Endothelial cell of umbilical vein (primary cell): ENCODE data around the gene MYO9A. TPM values are rescaled to one million over a fixed set of nuclear protein-coding genes. Genes with fewer than 3 reads are reported as not detected.

Experiments
- BruUV-seq: library from RNA; stranded (reverse); fragments of 400-500 nt; replicated peaks from 2 replicates; lab custom pipeline; 2021; lab: Mats Ljungman, UMichigan
- CTCF ChIA-PET: fragments of 300-600, 350-600 bp; sonication (Branson Sonifier 250); formaldehyde crosslinking; loops from one replicate; lab custom pipeline; 2021; ENCODE audit warnings: antibody characterized with exemption, inconsistent platforms; lab: Charles Lee
- POLR2A ChIA-PET: fragments of 300-600, 350-600 bp; sonication (Branson Sonifier 250); formaldehyde crosslinking; loops from one replicate; lab custom pipeline; 2021; ENCODE audit warnings: antibody characterized with exemption, inconsistent platforms; lab: Charles Lee
- DNase-seq: peaks from one replicate; pipeline ENCODE4 v3.0.0-alpha.2; 2011; ENCODE audit warnings: low read depth, low spot score
- FAIRE-seq: peaks from 2 replicates; lab custom pipeline; 2011; peaks lifted over from hg19 to GRCh38; lab: Jason Lieb, UNC
- H2AFZ ChIP-seq: 2 replicates; pipeline ENCODE4 v1.6.0; 2012; ENCODE audit warnings: low read depth, low read length, control low read depth, inconsistent platforms
- H3K27ac ChIP-seq: 2 replicates; pipeline ENCODE4 v1.5.1; 2011; ENCODE audit warnings: low read depth, mild to moderate bottlenecking, control low read depth, low read length, moderate library complexity; ENCODE audit not compliant: insufficient read depth
- H3K27me3 ChIP-seq, 2 experiments: 2 replicates each; pipeline versions ENCODE4 v1.6.0 to v1.6.1; 2011; ENCODE audit warnings: low read length in 2 of 2, mixed read lengths in 1 of 2; ENCODE audit not compliant: control insufficient read depth in 2 of 2, insufficient read depth in 2 of 2
- H3K36me3 ChIP-seq, 2 experiments: 2 replicates in 1 of 2; 3 replicates in 1 of 2; pipeline ENCODE4 v1.5.1; 2011; ENCODE audit warnings: low read length in 2 of 2, mild to moderate bottlenecking in 1 of 2, moderate library complexity in 1 of 2; ENCODE audit not compliant: control insufficient read depth in 2 of 2, insufficient read depth in 2 of 2; ENCODE audit errors: extremely low read depth in 1 of 2
- H3K4me1 ChIP-seq: 3 replicates; pipeline ENCODE4 v1.5.1; 2011; ENCODE audit warnings: mild to moderate bottlenecking, low read length; ENCODE audit not compliant: control insufficient read depth, insufficient read depth; ENCODE audit errors: extremely low read depth
- H3K4me2 ChIP-seq: 2 replicates; pipeline ENCODE4 v1.6.1; 2011; ENCODE audit warnings: low read length, control low read depth, mixed read lengths; ENCODE audit not compliant: insufficient read depth
- H3K4me3 ChIP-seq, 3 experiments: fragments of 200-600 bp in 1 of 3; sonication (generic), shearing (Covaris generic) in 1 of 3; replicated peaks in 1 of 3; 2 replicates each; pipeline ENCODE4 v1.5.1; 2011 to 2016; ENCODE audit warnings: control low read depth in 3 of 3, low read length in 3 of 3, mild to moderate bottlenecking in 2 of 3, inconsistent platforms in 1 of 3, low read depth in 1 of 3, moderate library complexity in 1 of 3; ENCODE audit not compliant: insufficient read depth in 1 of 3
- H3K79me2 ChIP-seq: 2 replicates; pipeline ENCODE4 v1.6.0; 2012; ENCODE audit warnings: low read length, inconsistent platforms; ENCODE audit not compliant: control insufficient read depth, insufficient read depth
- H3K9ac ChIP-seq: replicated peaks from 2 replicates; pipeline ENCODE3; 2011; ENCODE audit warnings: low read length, control low read depth; ENCODE audit not compliant: insufficient read depth; ENCODE audit errors: extremely low read depth
- H3K9me1 ChIP-seq: replicated peaks from 3 replicates; pipeline ENCODE4 v1.6.0; 2011; ENCODE audit warnings: mild to moderate bottlenecking, low read length; ENCODE audit not compliant: control insufficient read depth, insufficient read depth; ENCODE audit errors: extremely low read depth
- H3K9me3 ChIP-seq: replicated peaks from 2 replicates; pipeline ENCODE4 v1.5.1; 2012; ENCODE audit warnings: low read length, inconsistent platforms; ENCODE audit not compliant: control insufficient read depth, insufficient read depth
- H4K20me1 ChIP-seq: replicated peaks from 2 replicates; pipeline ENCODE3; 2011; ENCODE audit warnings: mild to moderate bottlenecking, low read length; ENCODE audit not compliant: control insufficient read depth, insufficient read depth; ENCODE audit errors: extremely low read depth
- EZH2 ChIP-seq: IDR thresholded peaks from 2 replicates; pipeline ENCODE4 v1.6.1; 2012; ENCODE audit warnings: borderline replicate concordance, low read depth, mild to moderate bottlenecking, moderate library complexity, low read length, inconsistent platforms; ENCODE audit not compliant: severe bottlenecking
- FOS ChIP-seq: IDR thresholded peaks from 2 replicates; pipeline ENCODE4 v1.6.1; 2011; ENCODE audit warnings: mild to moderate bottlenecking, low read length, moderate library complexity, borderline replicate concordance; ENCODE audit not compliant: insufficient read depth
- GATA2 ChIP-seq: IDR thresholded peaks from 2 replicates; pipeline ENCODE4 v1.7.0; 2011; ENCODE audit warnings: low read depth, mild to moderate bottlenecking, moderate library complexity, mixed read lengths, low read length; ENCODE audit not compliant: insufficient read length, insufficient read depth
- JUN ChIP-seq: IDR thresholded peaks from 2 replicates; pipeline ENCODE4 v1.6.1; 2011; ENCODE audit warnings: borderline replicate concordance, low read depth; ENCODE audit not compliant: insufficient read length, insufficient read depth
- MAX ChIP-seq: IDR thresholded peaks from 2 replicates; pipeline ENCODE4 v1.6.1; 2011; ENCODE audit not compliant: insufficient read depth, insufficient read length
- MYC ChIP-seq: IDR thresholded peaks from one replicate; pipeline ENCODE4 v1.6.1; 2011; ENCODE audit warnings: mild to moderate bottlenecking, low read depth, low read length
- POLR2A ChIP-seq: IDR thresholded peaks from 2 replicates; pipeline ENCODE4 v1.6.1; 2012; ENCODE audit warnings: low read depth, mild to moderate bottlenecking, control low read depth, low read length
- POLR2AphosphoS5 ChIP-seq: IDR thresholded peaks from 2 replicates; pipeline ENCODE4 v1.6.1; 2012; ENCODE audit warnings: low read depth, mild to moderate bottlenecking, control low read depth, low read length, moderate library complexity; ENCODE audit not compliant: insufficient read depth
- dilution Hi-C: fragments of 300-500 bp; cut with MboI; formaldehyde crosslinking; loops from one replicate; pipeline ENCODE4 v1.15.0; 2019; ENCODE audit warnings: low sequenced_read_pairs; ENCODE audit not compliant: extremely low pct_ligation_motif_present
- intact Hi-C: fragments of 100-400 bp; cut with micrococcal nuclease; formaldehyde crosslinking; loops from one replicate; pipeline ENCODE4 v1.10.0; 2022
- polyA plus RNA-seq, 4 experiments: library from polyadenylated mRNA; depleted of rRNA in 3 of 4; stranded (reverse) in 3 of 4; unstranded in 1 of 4; fragments of >200 nt; gene quantifications; 2 replicates each; pipeline versions ENCODE4 v1.2.1 to v1.2.3, GENCODE V29; 2011 to 2012; ENCODE audit warnings: missing spikeins in 1 of 4
- total RNA-seq: library from RNA; stranded (reverse); gene quantifications from 2 replicates; pipeline ENCODE4 v1.2.3, GENCODE V29; 2021
- TF ChIP-seq, protein P1 (sequence below), 2 donors: IDR thresholded peaks; 1 replicate in 1 of 2; 2 replicates in 1 of 2; pipeline ENCODE4 v1.5.1; 2011; ENCODE audit warnings: low read length in 2 of 2, mild to moderate bottlenecking in 2 of 2, moderate library complexity in 2 of 2, control low read depth in 1 of 2, inconsistent platforms in 1 of 2, low read depth in 1 of 2; ENCODE audit not compliant: insufficient read depth in 1 of 2; ENCODE audit errors: extremely low read depth in 1 of 2

MYO9A gene
- total and polyA plus RNA-seq, 2 donors (not counting 3 experiments of a cell fraction or from before 2014, with no cell fraction given) = 6.4 to 30.3 TPM

- FAIRE-seq = no peak
- CTCF ChIA-PET = no interaction called here
- POLR2A ChIA-PET = no interaction called here
- H3K9ac ChIP-seq = no peak overlapping the region
- H3K4me3 ChIP-seq = no peak overlapping the region
- H4K20me1 ChIP-seq = peaks cover 3% of the 10 kb centered on the region
- TF ChIP-seq, protein P1, sequence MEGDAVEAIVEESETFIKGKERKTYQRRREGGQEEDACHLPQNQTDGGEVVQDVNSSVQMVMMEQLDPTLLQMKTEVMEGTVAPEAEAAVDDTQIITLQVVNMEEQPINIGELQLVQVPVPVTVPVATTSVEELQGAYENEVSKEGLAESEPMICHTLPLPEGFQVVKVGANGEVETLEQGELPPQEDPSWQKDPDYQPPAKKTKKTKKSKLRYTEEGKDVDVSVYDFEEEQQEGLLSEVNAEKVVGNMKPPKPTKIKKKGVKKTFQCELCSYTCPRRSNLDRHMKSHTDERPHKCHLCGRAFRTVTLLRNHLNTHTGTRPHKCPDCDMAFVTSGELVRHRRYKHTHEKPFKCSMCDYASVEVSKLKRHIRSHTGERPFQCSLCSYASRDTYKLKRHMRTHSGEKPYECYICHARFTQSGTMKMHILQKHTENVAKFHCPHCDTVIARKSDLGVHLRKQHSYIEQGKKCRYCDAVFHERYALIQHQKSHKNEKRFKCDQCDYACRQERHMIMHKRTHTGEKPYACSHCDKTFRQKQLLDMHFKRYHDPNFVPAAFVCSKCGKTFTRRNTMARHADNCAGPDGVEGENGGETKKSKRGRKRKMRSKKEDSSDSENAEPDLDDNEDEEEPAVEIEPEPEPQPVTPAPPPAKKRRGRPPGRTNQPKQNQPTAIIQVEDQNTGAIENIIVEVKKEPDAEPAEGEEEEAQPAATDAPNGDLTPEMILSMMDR (IDR thresholded peaks at IDR 0.05; ENCODE audit: extremely low read depth in 1 of 2, insufficient read depth in 1 of 2, low read depth in 1 of 2, low read length in 2 of 2) = no peak
- TF ChIP-seq POLR2AphosphoS5 (no peak), GATA2 (no peak), JUN (no peak), MAX (no peak), MYC (no peak), POLR2A (no peak), EZH2 (no peak), FOS (no peak)
- no peak overlapping the region for H2AFZ ChIP-seq
- BruUV-seq = no TSS peak
- H3K79me2 ChIP-seq = no peaks in the 10 kb centered on the region
- no peaks in the 10 kb centered on the region for H3K36me3 ChIP-seq
- no peaks in the 10 kb centered on the region for H3K27me3 ChIP-seq
- H3K4me1 ChIP-seq = no peaks in the 10 kb centered on the region
- dilution Hi-C loops (no loop called here), intact Hi-C loops (no loop called here)
- H3K9me1 ChIP-seq = no peaks in the 10 kb centered on the region
- H3K27ac ChIP-seq = no peak overlapping the region
- no peak overlapping the region for H3K4me2 ChIP-seq
- H3K9me3 ChIP-seq = no peaks in the 10 kb centered on the region
- no peak for DNase-seq
Observed at GRCh38 chr15:72106068-72106467, 11.9 kb downstream of the MYO9A start.
